Loucy (cell line): ENCODE data around the gene IGHMBP2.

ENCODE experiments used
- CTCF ChIP-seq: fragments of 200-600 bp; sonication (generic); conservative IDR thresholded peaks from 2 replicates; pipeline ENCODE4 v1.5.1; 2014; ENCODE audit warnings: mild to moderate bottlenecking, antibody characterized with exemption, low read length
- EZH2phosphoT487 ChIP-seq: fragments of 200-600 bp; IDR thresholded peaks from 2 replicates; pipeline ENCODE4 v1.6.1; 2018; ENCODE audit warnings: antibody characterized with exemption, mild to moderate bottlenecking, moderate library complexity, borderline replicate concordance

GRCh38 chr11:68855205-68855981 is 48.3 kb upstream of the IGHMBP2 start:
- no peak for TF ChIP-seq CTCF
- TF ChIP-seq EZH2phosphoT487: no peak
